ENCODE data around the gene SERPINA6.

DNA sequence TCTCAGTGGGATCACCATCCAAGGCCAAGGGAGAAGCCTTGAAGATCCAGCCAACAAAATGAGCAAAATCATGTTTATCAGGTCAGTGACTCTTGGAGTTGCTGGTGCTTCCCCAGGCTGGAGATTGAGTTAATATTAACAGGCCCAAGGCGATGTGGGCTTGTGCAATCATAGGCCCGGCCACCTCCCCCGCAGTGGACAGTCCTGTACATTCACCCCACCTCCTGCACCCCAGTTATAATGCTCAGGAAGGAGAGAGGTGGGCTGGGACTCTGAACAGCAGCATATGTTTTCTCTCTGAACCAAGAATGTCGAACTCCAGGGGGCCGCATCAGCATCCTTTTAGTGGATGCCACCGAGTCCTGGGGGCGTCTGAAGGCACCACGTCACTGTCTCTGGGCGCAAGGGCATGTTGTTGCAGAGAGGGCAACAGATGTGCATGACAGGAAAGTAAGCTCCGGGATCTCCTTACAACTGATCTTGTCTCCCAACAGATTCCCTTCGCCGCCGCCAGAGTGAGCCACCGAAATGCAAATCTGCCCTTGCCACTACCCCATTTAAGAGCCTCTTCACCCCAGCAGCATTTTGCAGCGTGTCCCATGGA is 32.2 kb upstream of the SERPINA6 start:
- no peak for TF ChIP-seq EZH2 (IDR thresholded peaks at IDR 0.05; ENCODE audit: low read depth)
- TF ChIP-seq, protein P1, sequence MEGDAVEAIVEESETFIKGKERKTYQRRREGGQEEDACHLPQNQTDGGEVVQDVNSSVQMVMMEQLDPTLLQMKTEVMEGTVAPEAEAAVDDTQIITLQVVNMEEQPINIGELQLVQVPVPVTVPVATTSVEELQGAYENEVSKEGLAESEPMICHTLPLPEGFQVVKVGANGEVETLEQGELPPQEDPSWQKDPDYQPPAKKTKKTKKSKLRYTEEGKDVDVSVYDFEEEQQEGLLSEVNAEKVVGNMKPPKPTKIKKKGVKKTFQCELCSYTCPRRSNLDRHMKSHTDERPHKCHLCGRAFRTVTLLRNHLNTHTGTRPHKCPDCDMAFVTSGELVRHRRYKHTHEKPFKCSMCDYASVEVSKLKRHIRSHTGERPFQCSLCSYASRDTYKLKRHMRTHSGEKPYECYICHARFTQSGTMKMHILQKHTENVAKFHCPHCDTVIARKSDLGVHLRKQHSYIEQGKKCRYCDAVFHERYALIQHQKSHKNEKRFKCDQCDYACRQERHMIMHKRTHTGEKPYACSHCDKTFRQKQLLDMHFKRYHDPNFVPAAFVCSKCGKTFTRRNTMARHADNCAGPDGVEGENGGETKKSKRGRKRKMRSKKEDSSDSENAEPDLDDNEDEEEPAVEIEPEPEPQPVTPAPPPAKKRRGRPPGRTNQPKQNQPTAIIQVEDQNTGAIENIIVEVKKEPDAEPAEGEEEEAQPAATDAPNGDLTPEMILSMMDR (conservative IDR thresholded peaks at IDR 0.05): no peak

All from PC-9 (cell line).